Measurements from ENCODE around the gene IL1F10.

The IL1F10 gene

GRCh38 chr2:113058411-113058994 lies 9.3 kb upstream of the IL1F10 start:
- no peak overlapping the region for H3K4me3 ChIP-seq (ENCODE audit: low read depth, low read length)
- no peak for TF ChIP-seq CTCF (IDR thresholded peaks at IDR 0.05; ENCODE audit: low read depth, low read length)

GRCh38 chr2:113058998-113059960 lies 8.5 kb upstream of the IL1F10 start, which contains the start of gene IL36RN:
Gene IL36RN (plus strand): TSS chr2:113059198. CDS start chr2:113059439, 241 bp downstream.
- no peak within 1 kb of the TSS for H3K4me3 ChIP-seq (ENCODE audit: low read depth, low read length)
- no peak for TF ChIP-seq CTCF (IDR thresholded peaks at IDR 0.05; ENCODE audit: low read depth, low read length)

DNA sequence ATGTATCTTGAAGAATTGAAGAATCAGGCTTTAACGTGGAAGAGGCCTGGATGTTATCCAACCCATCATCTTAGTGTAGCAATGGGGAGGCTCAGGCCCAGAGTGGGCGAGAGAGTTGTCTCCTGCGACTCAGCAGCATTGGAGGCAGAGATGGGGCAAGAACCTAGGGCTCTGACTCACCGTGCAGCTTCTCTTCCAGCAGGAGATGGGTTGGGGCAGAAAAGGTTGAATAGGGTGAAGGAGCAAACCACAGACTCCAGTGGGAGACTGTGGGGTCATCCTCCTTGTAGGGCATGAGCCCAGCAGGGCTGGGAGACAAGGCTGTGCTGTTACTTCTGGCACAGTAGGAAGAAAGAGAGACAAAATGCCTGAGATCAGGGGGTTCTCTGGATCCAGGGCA lies 7.4 kb upstream of the IL1F10 start:
- H3K4me3 ChIP-seq (ENCODE audit: low read depth, low read length), result no peak overlapping the region
- TF ChIP-seq CTCF (IDR thresholded peaks at IDR 0.05; ENCODE audit: low read depth, low read length), result no peak

DNA sequence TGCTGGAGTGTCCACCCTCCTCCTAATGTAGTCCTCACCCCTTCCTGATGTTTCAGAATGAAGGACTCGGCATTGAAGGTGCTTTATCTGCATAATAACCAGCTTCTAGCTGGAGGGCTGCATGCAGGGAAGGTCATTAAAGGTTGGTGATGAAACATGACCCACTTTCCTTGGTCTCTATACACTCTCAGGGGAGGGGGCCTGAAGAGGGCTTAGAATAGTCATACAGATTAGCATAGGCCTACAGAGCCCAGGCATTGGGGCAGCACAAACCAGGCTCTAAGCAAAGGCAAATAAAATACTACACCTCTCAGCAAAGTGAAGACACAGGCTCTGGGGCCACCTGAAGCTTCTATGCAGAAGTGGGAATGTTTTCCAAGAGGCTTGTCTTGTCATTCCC lies 7.0 kb upstream of the IL1F10 start:
- no peak overlapping the region for H3K4me3 ChIP-seq (ENCODE audit: low read depth, low read length)
- no peak for TF ChIP-seq CTCF (IDR thresholded peaks at IDR 0.05; ENCODE audit: low read depth, low read length)

- H3K4me3 ChIP-seq (ENCODE audit: low read depth, low read length), result no peak overlapping the region
- TF ChIP-seq CTCF (IDR thresholded peaks at IDR 0.05; ENCODE audit: low read depth, low read length), result no peak
Measured at GRCh38 chr2:113061241-113061640, 6.5 kb upstream of the IL1F10 start.

DNA sequence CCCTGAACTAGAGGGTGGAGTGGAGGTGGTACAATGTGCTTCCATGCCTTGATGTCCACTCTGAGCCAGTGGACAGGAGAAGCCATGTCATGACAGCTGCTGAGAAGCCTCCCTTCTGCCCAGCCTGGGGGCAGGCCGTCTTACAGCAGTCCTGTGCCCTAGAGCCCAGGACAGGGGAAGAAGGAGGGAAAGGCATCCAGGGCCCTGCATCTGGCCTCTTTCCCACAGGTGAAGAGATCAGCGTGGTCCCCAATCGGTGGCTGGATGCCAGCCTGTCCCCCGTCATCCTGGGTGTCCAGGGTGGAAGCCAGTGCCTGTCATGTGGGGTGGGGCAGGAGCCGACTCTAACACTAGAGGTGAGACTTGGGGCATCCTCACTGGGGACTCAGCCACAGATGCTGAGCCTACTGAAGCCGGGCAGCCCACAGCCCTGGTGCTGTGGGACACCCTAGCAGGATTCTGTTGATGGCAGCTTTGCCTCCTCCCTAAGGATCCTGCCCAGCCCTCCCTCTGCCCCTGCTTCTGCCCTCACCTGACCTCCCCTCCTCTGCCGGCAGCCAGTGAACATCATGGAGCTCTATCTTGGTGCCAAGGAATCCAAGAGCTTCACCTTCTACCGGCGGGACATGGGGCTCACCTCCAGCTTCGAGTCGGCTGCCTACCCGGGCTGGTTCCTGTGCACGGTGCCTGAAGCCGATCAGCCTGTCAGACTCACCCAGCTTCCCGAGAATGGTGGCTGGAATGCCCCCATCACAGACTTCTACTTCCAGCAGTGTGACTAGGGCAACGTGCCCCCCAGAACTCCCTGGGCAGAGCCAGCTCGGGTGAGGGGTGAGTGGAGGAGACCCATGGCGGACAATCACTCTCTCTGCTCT lies 5.6 kb upstream of the IL1F10 start:
- TF ChIP-seq CTCF (IDR thresholded peaks at IDR 0.05; ENCODE audit: low read depth, low read length), result no peak
- no peak overlapping the region for H3K4me3 ChIP-seq (ENCODE audit: low read depth, low read length)

All from WI38 (cell line).